NCI-H128 (cell line): ENCODE measurements around the gene PRC1.
"Not testable (repeated sequence)": the region's sequence is repeated elsewhere in the genome, so short reads cannot be mapped to it uniquely, and the experiment has no call there.

Experiments used
- DNase-seq: peaks from one replicate; lab custom pipeline; 2025; ENCODE audit not compliant: unreplicated experiment; lab: John Stamatoyannopoulos, UW

The PRC1 gene

GRCh38 chr15:90994417-90995311 lies at the start of gene PRC1:
Gene PRC1, minus strand, starts transcription at chr15:90994535. Its CDS starts 118 bp downstream, at chr15:90994417.
- peak; percentile 92 for DNase-seq

- no peak for DNase-seq
Observed at GRCh38 chr15:91043202-91043874, 49.0 kb upstream of the PRC1 start.

- DNase-seq: peak; percentile 68
Observed at GRCh38 chr15:91040856-91041255, 46.5 kb upstream of the PRC1 start.

GRCh38 chr15:91039996-91040395 lies 45.7 kb upstream of the PRC1 start:
- no peak for DNase-seq

GRCh38 chr15:91032919-91033803 lies 38.8 kb upstream of the PRC1 start:
- DNase-seq: peak; percentile 33

GRCh38 chr15:91031796-91032195 lies 37.5 kb upstream of the PRC1 start:
- no peak for DNase-seq

- no peak for DNase-seq
Observed at GRCh38 chr15:91027677-91028076, 33.3 kb upstream of the PRC1 start.

GRCh38 chr15:91023720-91024119 lies 29.4 kb upstream of the PRC1 start:
- no peak for DNase-seq

GRCh38 chr15:91022832-91023129 lies 28.4 kb upstream of the PRC1 start:
- no peak for DNase-seq

GRCh38 chr15:91022075-91022831 lies 27.9 kb upstream of the PRC1 start, which contains the start of gene VPS33B:
Gene VPS33B, minus strand, starts transcription at chr15:91022594. Its CDS starts 345 bp downstream, at chr15:91022249.
- peak; percentile 73 for DNase-seq

- DNase-seq: peak; percentile 24
Observed at GRCh38 chr15:91021516-91022074, 27.3 kb upstream of the PRC1 start.

GRCh38 chr15:91018158-91018557 lies 23.8 kb upstream of the PRC1 start:
- DNase-seq: no peak

- DNase-seq: no peak
Observed at GRCh38 chr15:91017716-91018115, 23.4 kb upstream of the PRC1 start.

- DNase-seq: not testable (repeated sequence)
Observed at GRCh38 chr15:91013701-91014100, 19.4 kb upstream of the PRC1 start.

- no peak for DNase-seq
Observed at GRCh38 chr15:91007266-91007665, 12.9 kb upstream of the PRC1 start.

- DNase-seq: no peak
Observed at GRCh38 chr15:91001209-91001608, 6.9 kb upstream of the PRC1 start.

- no peak for DNase-seq
Observed at GRCh38 chr15:90998737-90999136, 4.4 kb upstream of the PRC1 start.

GRCh38 chr15:90994059-90994416 lies 297 bp downstream of the PRC1 start:
- DNase-seq: no peak

GRCh38 chr15:90991587-90992285 lies 2.6 kb downstream of the PRC1 start:
- no peak for DNase-seq

- DNase-seq: no peak
Observed at GRCh38 chr15:90990446-90990845, 3.9 kb downstream of the PRC1 start.
